ENCODE data around the gene LPP. TPM values are rescaled to one million over a fixed set of nuclear protein-coding genes. Genes with fewer than 3 reads are reported as not detected.

Gene LPP
- total and polyA plus RNA-seq, 2 of the 13 experiments (the other 11 are each of a cell fraction or from before 2014, with no cell fraction given), result 19.2 to 29.9 TPM

DNA sequence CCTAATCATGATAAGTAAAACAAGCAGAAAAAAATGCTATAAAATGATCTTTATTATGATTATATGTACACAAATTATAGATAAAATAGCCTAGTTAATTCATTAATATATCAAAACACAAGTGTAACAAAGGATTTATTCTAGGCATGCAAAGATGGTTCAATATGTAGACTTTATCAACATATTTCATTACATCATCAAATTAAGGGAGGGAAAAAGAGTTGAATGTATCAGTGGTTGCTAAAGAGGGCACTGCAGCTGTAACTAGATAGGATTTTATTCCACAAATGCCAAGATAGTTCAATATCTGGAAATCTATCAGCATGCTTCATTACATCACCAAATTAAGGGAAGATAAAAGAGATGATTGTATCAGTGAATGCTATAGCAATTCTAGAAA, 248.3 kb downstream of the LPP start:
- in situ Hi-C loops (cut with HindIII; ENCODE audit: extremely low pct_ligation_motif_present, low pct_unique_long_range_greater_than_20kb) (loop anchor here (25.0 kb wide), 1 partner anchor 665 kb away; the partner anchor contains the start of gene BCL6), intact Hi-C loops (cut with micrococcal nuclease; ENCODE audit: unreplicated experiment) (no loop called here)
- Histone ChIP-seq H4K20me1 (ENCODE audit: insufficient read depth, low read length) (no peaks in the 10 kb centered on the region), H3K4me2 (ENCODE audit: low read depth, low read length) (no peak overlapping the region), H3K4me1 (ENCODE audit: insufficient read depth, low read length) (peaks cover 30% of the 10 kb centered on the region), H3K27me3 (ENCODE audit: control insufficient read depth in 1 of 2, insufficient read depth in 2 of 2, low read length in 2 of 2) (no peaks in the 10 kb centered on the region), H3K36me3 (replicated peaks in 1 of 2; ENCODE audit: control insufficient read depth in 1 of 2, insufficient read depth in 2 of 2, low read length in 2 of 2) (peaks cover 5 to 12% of the 10 kb centered on the region in 2 experiments), H3K79me2 (ENCODE audit: insufficient read depth, low read length) (peaks cover 9% of the 10 kb centered on the region), H3K27ac (ENCODE audit: extremely low read length, insufficient read depth, low read length) (no peak overlapping the region), H3K9ac (ENCODE audit: insufficient read depth, low read depth, low read length) (no peak overlapping the region), H3K9me3 (ENCODE audit: low read length) (no peaks in the 10 kb centered on the region), H3K4me3 (replicated peaks in 1 of 3; ENCODE audit: insufficient read depth in 1 of 3, low read depth in 2 of 3, low read length in 3 of 3) (no peak overlapping the region), H2AFZ (ENCODE audit: low read length) (no peak overlapping the region)
- ChIA-PET POLR2A (no interaction called here), CTCF (ENCODE audit: low intra/inter-chr PET ratio, low total read pairs) (no interaction called here)
- TF ChIP-seq HOXA3 (CRISPR knock-in tag; IDR thresholded peaks at IDR 0.05), result no peak
- peak; percentile 65 for TF ChIP-seq ATF7 (IDR thresholded peaks at IDR 0.05)
- no peak for TF ChIP-seq ATF7 (CRISPR knock-in tag; IDR thresholded peaks at IDR 0.05)
- TF ChIP-seq ZNF343 (CRISPR knock-in tag; IDR thresholded peaks at IDR 0.05), result no peak
- TF ChIP-seq ZNF296 (CRISPR knock-in tag; conservative IDR thresholded peaks at IDR 0.05), result no peak
- BruUV-seq (replicated peaks), result no TSS peak
- ATAC-seq, result no peak
- DNase-seq (ENCODE audit: low spot score), result no peak
- no peak for FAIRE-seq

DNA sequence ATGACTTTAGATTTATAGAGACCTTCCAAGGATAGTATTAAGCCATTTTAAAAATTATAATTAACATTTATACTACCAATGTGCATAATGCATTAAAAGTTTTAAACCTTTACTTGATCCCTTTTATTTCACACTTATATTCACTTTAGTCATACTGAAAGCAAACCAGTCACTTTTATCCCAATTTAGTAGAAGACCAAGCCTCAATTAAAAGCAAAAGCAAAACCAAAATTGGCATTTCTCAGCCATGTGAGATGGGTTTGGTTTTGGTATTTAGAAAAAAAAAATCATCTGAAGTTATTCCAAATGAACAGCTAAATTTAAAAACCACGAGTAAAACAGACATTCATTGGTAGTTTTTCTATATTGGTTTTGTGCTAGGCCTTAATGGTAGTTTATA, 249.4 kb downstream of the LPP start:
- in situ Hi-C loops (cut with HindIII; ENCODE audit: extremely low pct_ligation_motif_present, low pct_unique_long_range_greater_than_20kb) (loop anchor here (25.0 kb wide), 1 partner anchor 666 kb away; the partner anchor contains the start of gene BCL6), intact Hi-C loops (cut with micrococcal nuclease; ENCODE audit: unreplicated experiment) (no loop called here)
- no peaks in the 10 kb centered on the region for H3K9me3 ChIP-seq (ENCODE audit: low read length)
- peaks cover 9% of the 10 kb centered on the region for H3K79me2 ChIP-seq (ENCODE audit: insufficient read depth, low read length)
- H2AFZ ChIP-seq (ENCODE audit: low read length), result no peak overlapping the region
- H3K9ac ChIP-seq (ENCODE audit: insufficient read depth, low read depth, low read length), result no peak overlapping the region
- no peak overlapping the region for H3K4me3 ChIP-seq (replicated peaks in 1 of 3; ENCODE audit: insufficient read depth in 1 of 3, low read depth in 2 of 3, low read length in 3 of 3)
- peaks cover 8 to 21% of the 10 kb centered on the region in 2 experiments for H3K36me3 ChIP-seq (replicated peaks in 1 of 2; ENCODE audit: control insufficient read depth in 1 of 2, insufficient read depth in 2 of 2, low read length in 2 of 2)
- H3K4me1 ChIP-seq (ENCODE audit: insufficient read depth, low read length), result peaks cover 25% of the 10 kb centered on the region
- DNase-seq (ENCODE audit: low spot score), result no peak
- ATAC-seq, result no peak
- no TSS peak for BruUV-seq (replicated peaks)
- CTCF ChIA-PET (ENCODE audit: low intra/inter-chr PET ratio, low total read pairs), result no interaction called here
- TF ChIP-seq ZNF674 (CRISPR knock-in tag; IDR thresholded peaks at IDR 0.05; ENCODE audit: low read depth) (no peak), ZNF10 (CRISPR knock-in tag; IDR thresholded peaks at IDR 0.05; ENCODE audit: borderline replicate concordance, low read depth) (no peak), GFI1 (CRISPR knock-in tag; IDR thresholded peaks at IDR 0.05; ENCODE audit: borderline replicate concordance) (no peak)
- TF ChIP-seq, protein P1, sequence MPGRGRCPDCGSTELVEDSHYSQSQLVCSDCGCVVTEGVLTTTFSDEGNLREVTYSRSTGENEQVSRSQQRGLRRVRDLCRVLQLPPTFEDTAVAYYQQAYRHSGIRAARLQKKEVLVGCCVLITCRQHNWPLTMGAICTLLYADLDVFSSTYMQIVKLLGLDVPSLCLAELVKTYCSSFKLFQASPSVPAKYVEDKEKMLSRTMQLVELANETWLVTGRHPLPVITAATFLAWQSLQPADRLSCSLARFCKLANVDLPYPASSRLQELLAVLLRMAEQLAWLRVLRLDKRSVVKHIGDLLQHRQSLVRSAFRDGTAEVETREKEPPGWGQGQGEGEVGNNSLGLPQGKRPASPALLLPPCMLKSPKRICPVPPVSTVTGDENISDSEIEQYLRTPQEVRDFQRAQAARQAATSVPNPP (CRISPR knock-in tag; IDR thresholded peaks at IDR 0.05), result no peak
- WGBS (ENCODE audit: low lambda C conversion rate), result 93% methylated on average over 1 of the region's 1 CpG
- POLR2A ChIA-PET, result no interaction called here
- no peak overlapping the region for H3K4me2 ChIP-seq (ENCODE audit: low read depth, low read length)
- no peak for FAIRE-seq
- H4K20me1 ChIP-seq (ENCODE audit: insufficient read depth, low read length), result no peaks in the 10 kb centered on the region
- no peak overlapping the region for H3K27ac ChIP-seq (ENCODE audit: extremely low read length, insufficient read depth, low read length)
- H3K27me3 ChIP-seq (ENCODE audit: control insufficient read depth in 1 of 2, insufficient read depth in 2 of 2, low read length in 2 of 2), result no peaks in the 10 kb centered on the region
